PC-3 (cell line): Measurements from ENCODE around the gene KNDC1. TPM values are rescaled to one million over a fixed set of nuclear protein-coding genes. Genes with fewer than 3 reads are reported as not detected.

Source experiments
- ATAC-seq: fragments of 200-7000 bp; cut with Tn5 transposase; 2 replicates; pipeline ENCODE4 v1.9.1; 2020; ENCODE audit warnings: mild to moderate bottlenecking, moderate library complexity
- BruUV-seq: library from RNA; stranded (reverse); fragments of 400-500 nt; replicated peaks from 2 replicates; lab custom pipeline; 2021; lab: Mats Ljungman, UMichigan
- CTCF ChIA-PET: fragments of 300-600 bp; sonication (Branson Sonifier 250); formaldehyde crosslinking; loops from one replicate; lab custom pipeline; 2022; ENCODE audit warnings: antibody characterized with exemption; lab: Charles Lee
- POLR2A ChIA-PET: fragments of 300-600 bp; sonication (Branson Sonifier 250); formaldehyde crosslinking; loops from one replicate; lab custom pipeline; 2022; ENCODE audit warnings: antibody characterized with exemption; ENCODE audit not compliant: unreplicated experiment; lab: Charles Lee
- DNase-seq: peaks from one replicate; pipeline ENCODE4 v3.0.0-alpha.2; 2015
- H2AFZ ChIP-seq: fragments of 300-600 bp; sonication (generic); 2 replicates; pipeline ENCODE4 v1.6.0; 2016; ENCODE audit warnings: antibody characterized with exemption, low read length
- H3F3A ChIP-seq: fragments of 300-600 bp; sonication (generic); one replicate; pipeline ENCODE4 v1.6.0; 2017; ENCODE audit warnings: antibody characterized with exemption, low read length, control low read depth, mild to moderate bottlenecking; ENCODE audit not compliant: unreplicated experiment
- H3K27ac ChIP-seq: fragments of 300-600 bp; sonication (generic); 2 replicates; pipeline ENCODE4 v1.5.1; 2016; ENCODE audit warnings: mild to moderate bottlenecking, low read length
- H3K27me3 ChIP-seq: fragments of 300-600 bp; sonication (generic); 2 replicates; pipeline ENCODE4 v1.6.1; 2016; ENCODE audit warnings: low read length, mixed read lengths
- H3K36me3 ChIP-seq: fragments of 300-600 bp; sonication (generic); 2 replicates; pipeline ENCODE4 v1.6.1; 2016; ENCODE audit warnings: low read depth, mixed run types, low read length, mixed read lengths
- H3K4me1 ChIP-seq: fragments of 300-600 bp; sonication (generic); 2 replicates; pipeline ENCODE4 v1.5.1; 2016; ENCODE audit warnings: low read length; ENCODE audit not compliant: insufficient read depth
- H3K4me2 ChIP-seq: fragments of 300-600 bp; sonication (generic); 2 replicates; pipeline ENCODE4 v1.6.0; 2016; ENCODE audit warnings: low read length
- H3K4me3 ChIP-seq: fragments of 300-600 bp; sonication (generic); 2 replicates; pipeline ENCODE4 v1.5.1; 2016; ENCODE audit warnings: mild to moderate bottlenecking, low read length, mixed read lengths
- H3K79me2 ChIP-seq: fragments of 300-600 bp; sonication (generic); 2 replicates; pipeline ENCODE4 v1.6.1; 2017; ENCODE audit warnings: low read length, mixed read lengths
- H3K9ac ChIP-seq: fragments of 300-600 bp; sonication (generic); 2 replicates; pipeline ENCODE4 v1.6.0; 2016; ENCODE audit warnings: mild to moderate bottlenecking, low read length
- H3K9me2 ChIP-seq: fragments of 300-600 bp; sonication (generic); replicated peaks from 2 replicates; pipeline ENCODE4 v1.6.1; 2016; ENCODE audit warnings: mixed run types, low read length, mixed read lengths
- H3K9me3 ChIP-seq: fragments of 300-600 bp; sonication (generic); 2 replicates; pipeline ENCODE4 v1.6.1; 2016; ENCODE audit warnings: low read length, mixed read lengths
- H4K20me1 ChIP-seq: fragments of 300-600 bp; sonication (generic); 2 replicates; pipeline ENCODE4 v1.6.1; 2016; ENCODE audit warnings: low read length, mixed read lengths
- EZH2 ChIP-seq: fragments of 300-600 bp; sonication (generic); IDR thresholded peaks from one replicate; pipeline ENCODE4 v1.6.1; 2017; ENCODE audit warnings: antibody characterized with exemption, mild to moderate bottlenecking, low read length; ENCODE audit not compliant: unreplicated experiment
- EZH2phosphoT487 ChIP-seq: fragments of 300-600 bp; sonication (generic); IDR thresholded peaks from 2 replicates; pipeline ENCODE4 v1.6.1; 2018; ENCODE audit warnings: mild to moderate bottlenecking, antibody characterized with exemption, low read length, borderline replicate concordance
- intact Hi-C: fragments of 100-400 bp; cut with micrococcal nuclease; formaldehyde crosslinking; loops from 2 replicates; pipeline ENCODE4 v1.9.0; 2023
- total RNA-seq: library from RNA; depleted of rRNA; stranded (reverse); fragments of >200 nt; gene quantifications from 2 replicates; pipeline ENCODE4 v1.2.3, GENCODE V29; 2014
- TF ChIP-seq, protein P1 (sequence below): fragments of 300-600 bp; sonication (generic); conservative IDR thresholded peaks from 2 replicates; pipeline ENCODE4 v1.5.1; 2017; ENCODE audit warnings: antibody characterized with exemption, low read depth, mild to moderate bottlenecking, low read length

Gene KNDC1
- total RNA-seq, 1 experiment from 2014 or later = not detected

DNA sequence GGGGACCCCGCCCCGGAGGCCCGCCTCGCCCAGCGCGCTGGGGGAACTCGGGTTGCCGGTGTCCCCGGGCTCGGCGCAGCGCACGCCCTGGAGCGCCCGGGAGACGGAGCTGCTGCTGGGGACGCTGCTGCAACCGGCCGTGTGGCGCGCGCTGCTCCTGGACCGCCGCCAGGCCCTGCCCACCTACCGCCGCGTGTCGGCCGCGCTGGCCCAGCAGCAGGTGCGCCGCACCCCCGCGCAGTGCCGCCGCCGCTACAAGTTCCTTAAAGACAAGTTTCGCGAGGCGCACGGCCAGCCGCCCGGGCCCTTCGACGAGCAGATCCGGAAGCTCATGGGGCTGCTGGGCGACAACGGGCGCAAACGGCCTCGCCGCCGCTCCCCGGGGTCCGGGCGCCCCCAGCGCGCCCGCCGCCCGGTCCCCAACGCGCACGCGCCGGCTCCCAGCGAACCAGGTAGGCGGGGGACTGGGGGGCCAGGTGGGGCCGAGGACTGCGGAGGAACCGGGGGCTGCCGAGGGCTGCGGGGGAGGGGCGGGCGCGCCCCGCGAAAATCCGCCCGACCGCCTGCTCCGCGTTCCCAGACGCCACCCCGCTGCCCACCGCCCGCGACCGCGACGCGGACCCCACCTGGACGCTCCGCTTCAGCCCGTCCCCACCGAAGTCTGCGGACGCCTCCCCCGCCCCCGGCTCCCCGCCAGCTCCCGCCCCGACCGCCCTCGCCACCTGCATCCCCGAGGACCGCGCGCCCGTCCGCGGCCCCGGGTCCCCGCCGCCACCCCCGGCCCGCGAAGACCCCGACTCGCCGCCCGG lies 70.6 kb downstream of the KNDC1 start:
- no peak overlapping the region for H3K4me2 ChIP-seq
- no peaks in the 10 kb centered on the region for H4K20me1 ChIP-seq
- no peak overlapping the region for H2AFZ ChIP-seq
- H3K9ac ChIP-seq = no peak overlapping the region
- no peaks in the 10 kb centered on the region for H3K4me1 ChIP-seq
- intact Hi-C loops = no loop called here
- ATAC-seq = no peak
- no peak overlapping the region for H3K27ac ChIP-seq
- ChIA-PET CTCF (no interaction called here), POLR2A (no interaction called here)
- H3K27me3 ChIP-seq = 0 out of 2 replicates have a peak, but pooled peaks cover 7% of the 10 kb centered on the region
- no peak for DNase-seq
- TF ChIP-seq, protein P1, sequence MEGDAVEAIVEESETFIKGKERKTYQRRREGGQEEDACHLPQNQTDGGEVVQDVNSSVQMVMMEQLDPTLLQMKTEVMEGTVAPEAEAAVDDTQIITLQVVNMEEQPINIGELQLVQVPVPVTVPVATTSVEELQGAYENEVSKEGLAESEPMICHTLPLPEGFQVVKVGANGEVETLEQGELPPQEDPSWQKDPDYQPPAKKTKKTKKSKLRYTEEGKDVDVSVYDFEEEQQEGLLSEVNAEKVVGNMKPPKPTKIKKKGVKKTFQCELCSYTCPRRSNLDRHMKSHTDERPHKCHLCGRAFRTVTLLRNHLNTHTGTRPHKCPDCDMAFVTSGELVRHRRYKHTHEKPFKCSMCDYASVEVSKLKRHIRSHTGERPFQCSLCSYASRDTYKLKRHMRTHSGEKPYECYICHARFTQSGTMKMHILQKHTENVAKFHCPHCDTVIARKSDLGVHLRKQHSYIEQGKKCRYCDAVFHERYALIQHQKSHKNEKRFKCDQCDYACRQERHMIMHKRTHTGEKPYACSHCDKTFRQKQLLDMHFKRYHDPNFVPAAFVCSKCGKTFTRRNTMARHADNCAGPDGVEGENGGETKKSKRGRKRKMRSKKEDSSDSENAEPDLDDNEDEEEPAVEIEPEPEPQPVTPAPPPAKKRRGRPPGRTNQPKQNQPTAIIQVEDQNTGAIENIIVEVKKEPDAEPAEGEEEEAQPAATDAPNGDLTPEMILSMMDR = no peak
- no peak for TF ChIP-seq EZH2phosphoT487
- TF ChIP-seq EZH2 = no peak
- BruUV-seq = no TSS peak
- no peaks in the 10 kb centered on the region for H3F3A ChIP-seq
- no peaks in the 10 kb centered on the region for H3K9me2 ChIP-seq
- no peaks in the 10 kb centered on the region for H3K36me3 ChIP-seq
- no peaks in the 10 kb centered on the region for H3K9me3 ChIP-seq
- H3K79me2 ChIP-seq = no peaks in the 10 kb centered on the region
- H3K4me3 ChIP-seq = no peak overlapping the region

DNA sequence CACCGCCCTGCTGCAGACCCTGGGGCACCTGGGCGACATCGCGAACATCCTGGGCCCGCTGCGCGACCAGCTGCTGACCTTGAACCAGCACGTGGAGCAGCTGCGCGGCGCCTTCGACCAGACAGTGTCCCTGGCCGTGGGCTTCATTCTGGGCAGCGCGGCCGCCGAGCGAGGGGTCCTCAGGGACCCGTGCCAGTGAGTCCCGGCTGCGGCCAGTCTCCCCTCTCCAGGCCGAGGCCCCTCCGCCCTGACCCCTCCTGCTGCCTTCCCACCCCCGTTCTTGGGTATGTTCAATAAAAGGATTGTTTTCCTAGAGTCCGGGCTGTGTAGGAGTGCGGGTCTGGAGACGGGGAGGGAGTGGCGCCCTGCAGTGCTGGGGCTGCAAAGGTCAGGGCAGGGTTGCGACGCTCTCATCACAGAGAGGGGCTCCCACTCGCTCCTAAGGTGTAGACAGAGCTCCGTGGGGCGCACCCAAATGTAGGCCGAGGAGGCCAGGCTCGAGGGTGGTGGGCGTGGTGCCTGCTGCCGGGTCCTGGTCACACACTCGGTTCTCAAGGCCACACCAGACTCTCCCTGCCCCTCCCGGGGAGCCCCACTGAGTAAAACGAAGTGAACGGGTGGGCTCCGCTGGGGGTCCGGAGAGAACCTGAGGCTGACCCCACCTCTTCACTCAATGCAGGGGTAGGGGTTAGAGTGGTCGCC lies 71.4 kb downstream of the KNDC1 start:
- ChIA-PET CTCF (no interaction called here), POLR2A (no interaction called here)
- H4K20me1 ChIP-seq = no peaks in the 10 kb centered on the region
- ATAC-seq (no peak), DNase-seq (no peak)
- no peaks in the 10 kb centered on the region for H3F3A ChIP-seq
- H3K4me1 ChIP-seq = no peaks in the 10 kb centered on the region
- peaks cover 12% of the 10 kb centered on the region for H3K27me3 ChIP-seq
- no peak overlapping the region for H3K4me2 ChIP-seq
- no peak overlapping the region for H3K27ac ChIP-seq
- TF ChIP-seq, protein P1 = no peak
- no peak for TF ChIP-seq EZH2
- TF ChIP-seq EZH2phosphoT487 = no peak
- no peak overlapping the region for H3K4me3 ChIP-seq
- H3K9ac ChIP-seq = no peak overlapping the region
- intact Hi-C loops = no loop called here
- no peaks in the 10 kb centered on the region for H3K79me2 ChIP-seq
- H3K9me2 ChIP-seq = no peaks in the 10 kb centered on the region
- no peaks in the 10 kb centered on the region for H3K9me3 ChIP-seq
- no TSS peak for BruUV-seq
- no peak overlapping the region for H2AFZ ChIP-seq
- no peaks in the 10 kb centered on the region for H3K36me3 ChIP-seq
